NCI-H345 (cell line): ENCODE data around the gene NATD1.

Experiments
- DNase-seq: peaks from one replicate; lab custom pipeline; 2025; lab: John Stamatoyannopoulos, UW

Gene NATD1

DNA sequence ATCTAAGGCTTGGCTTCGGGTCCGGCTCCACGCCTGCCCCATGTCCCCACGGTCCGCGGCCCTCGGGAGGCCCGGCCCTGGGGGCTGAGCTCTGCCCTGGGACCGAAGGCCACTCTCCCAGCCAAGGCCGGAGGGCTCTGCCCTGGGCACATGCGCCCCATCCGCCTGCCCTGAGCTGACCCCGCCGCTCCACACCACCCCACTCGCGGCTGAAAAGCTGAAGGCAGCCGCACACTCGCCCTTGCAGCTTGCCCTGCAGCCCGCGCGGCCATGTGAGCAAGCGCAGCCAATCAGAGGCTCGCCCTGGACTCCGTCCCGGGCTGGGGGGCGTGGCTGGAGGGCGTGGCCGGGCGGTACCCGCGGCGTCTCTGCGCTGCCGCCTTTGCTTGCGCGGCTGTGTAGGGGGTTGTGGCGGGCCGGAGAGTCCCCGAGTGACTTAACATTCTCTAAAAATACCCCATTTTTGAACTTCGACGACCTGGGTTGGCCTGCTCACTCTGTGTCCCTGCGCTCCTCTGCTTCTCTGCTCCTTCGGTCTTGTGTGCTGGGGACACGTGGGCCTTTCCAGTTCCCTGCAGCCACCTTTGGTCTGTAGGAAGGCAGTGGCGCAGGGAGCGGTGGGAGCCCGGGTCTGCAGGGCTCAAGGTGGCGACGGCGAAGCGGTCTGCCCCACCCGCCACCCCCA lies 22.5 kb upstream of the NATD1 start:
- DNase-seq: peak; percentile 83

- no peak for DNase-seq
Observed at GRCh38 chr17:21275047-21275578, 21.9 kb upstream of the NATD1 start.

- no peak for DNase-seq
Observed at GRCh38 chr17:21272881-21273792, 19.9 kb upstream of the NATD1 start.

DNA sequence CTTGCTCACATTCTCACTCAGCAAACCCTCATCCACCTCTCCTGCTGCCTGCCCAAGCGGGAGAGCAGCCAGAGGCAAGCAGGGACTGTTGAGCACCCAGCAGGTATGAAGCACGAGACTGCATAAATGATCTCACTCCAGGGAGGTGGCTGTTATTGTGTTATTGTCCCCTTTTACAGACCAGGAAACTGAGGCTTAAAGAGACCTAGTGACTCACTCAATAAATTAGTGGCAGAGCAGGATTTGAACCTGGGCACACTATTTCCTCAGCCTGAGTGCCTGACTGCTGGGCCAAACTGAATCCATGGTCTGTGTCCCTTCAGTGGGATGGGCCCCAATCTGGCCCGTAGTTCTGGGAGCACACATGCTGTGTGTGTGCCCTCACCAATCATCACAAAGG lies 19.0 kb upstream of the NATD1 start:
- DNase-seq: no peak

GRCh38 chr17:21271454-21272183 lies 18.4 kb upstream of the NATD1 start:
- no peak for DNase-seq

DNA sequence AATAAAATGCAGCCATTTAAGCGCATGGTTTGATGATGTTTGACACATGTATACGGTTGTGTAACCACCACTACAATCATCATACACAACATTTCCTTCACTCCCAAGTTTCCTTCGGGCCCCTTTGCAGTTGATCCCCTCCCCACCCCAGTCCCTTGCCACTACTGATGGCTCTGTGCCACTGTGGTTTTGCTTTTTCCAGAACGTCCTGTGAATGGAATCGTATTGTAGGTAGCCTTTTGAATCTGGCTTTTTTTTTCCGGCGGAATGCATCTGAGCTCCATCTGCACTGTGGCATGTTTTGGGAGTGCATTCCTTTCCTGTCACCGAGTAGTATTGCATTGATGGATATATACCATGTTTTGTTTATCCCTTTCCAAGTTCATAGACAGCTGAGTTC lies 16.2 kb upstream of the NATD1 start:
- DNase-seq: no peak

- DNase-seq: no peak
Observed at GRCh38 chr17:21268596-21269188, 15.5 kb upstream of the NATD1 start.

GRCh38 chr17:21263376-21263775 lies 10.2 kb upstream of the NATD1 start:
- no peak for DNase-seq

DNA sequence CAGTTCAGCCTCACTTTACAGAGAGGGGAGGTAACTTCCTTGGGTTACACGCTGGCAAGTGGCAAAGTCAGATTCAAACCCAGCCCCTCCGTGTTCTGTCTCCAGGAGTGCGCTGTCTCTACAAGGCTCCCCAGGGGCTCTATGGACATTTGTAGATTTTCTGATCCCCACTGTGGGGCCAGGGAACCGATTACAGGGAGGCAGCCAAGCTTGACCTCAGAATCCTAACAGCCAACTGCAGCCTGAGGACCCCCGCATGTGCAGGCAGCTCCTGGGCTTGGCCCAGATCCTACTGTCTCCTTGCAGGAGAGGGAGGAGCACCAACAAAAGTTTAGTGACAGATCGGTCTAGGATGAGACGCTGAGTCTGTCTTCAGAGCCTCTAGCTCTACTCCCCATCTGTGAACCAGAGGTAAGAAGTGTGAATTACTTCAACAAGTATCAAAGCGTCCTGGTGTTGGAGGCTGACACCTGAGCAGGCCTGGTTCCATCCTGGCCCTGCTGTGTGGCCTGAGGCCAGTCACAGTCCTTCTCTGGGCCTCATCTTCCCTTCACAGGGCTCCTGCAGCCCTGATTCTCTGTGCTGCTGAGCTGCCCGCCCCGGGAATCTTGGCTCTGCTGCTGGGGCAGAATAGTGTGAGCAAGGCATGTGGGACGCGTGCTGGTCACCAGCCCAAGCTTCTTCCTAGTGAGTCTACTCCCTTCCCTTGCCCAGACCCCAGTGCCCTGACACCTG lies 9.2 kb upstream of the NATD1 start:
- DNase-seq: no peak

- DNase-seq: no peak
Observed at GRCh38 chr17:21258593-21258992, 5.4 kb upstream of the NATD1 start.

DNA sequence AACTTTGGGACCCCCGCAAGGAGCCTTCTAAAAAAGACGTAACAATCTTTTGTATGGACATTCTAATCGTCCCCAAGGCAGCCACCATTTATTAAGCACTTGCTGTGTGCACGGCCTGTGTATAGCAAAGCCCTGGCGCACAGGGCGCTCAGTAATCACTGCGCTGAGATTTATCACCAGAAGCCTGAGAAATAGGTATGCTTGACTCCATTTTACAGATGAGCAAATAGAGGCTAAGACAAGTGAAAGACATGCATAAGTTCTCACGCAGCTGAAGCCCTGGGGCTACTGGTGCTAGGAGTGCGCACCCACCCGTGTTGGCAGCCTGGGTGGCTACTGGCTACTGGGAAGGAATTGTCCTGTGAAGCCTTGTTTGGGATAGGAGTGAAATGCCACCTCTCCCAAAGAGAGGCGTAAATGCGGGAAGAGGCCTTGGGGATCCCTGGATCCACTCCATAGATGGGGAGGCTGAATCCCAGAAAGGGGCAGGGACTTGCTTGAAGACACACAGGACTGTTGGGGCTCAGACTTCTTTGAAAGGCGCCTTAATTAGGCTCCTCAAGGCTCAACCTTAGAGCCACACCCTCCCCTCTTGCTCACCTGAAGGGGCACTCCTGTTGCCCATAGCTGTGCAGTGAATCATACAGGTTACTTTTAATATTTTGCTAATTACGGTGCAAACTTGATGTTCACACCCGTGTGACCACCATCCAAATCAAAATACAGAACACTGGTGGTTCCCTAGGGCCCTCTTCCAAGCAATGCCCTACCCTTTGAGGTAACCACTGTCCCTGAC lies 634 bp upstream of the NATD1 start:
- DNase-seq: no peak

DNA sequence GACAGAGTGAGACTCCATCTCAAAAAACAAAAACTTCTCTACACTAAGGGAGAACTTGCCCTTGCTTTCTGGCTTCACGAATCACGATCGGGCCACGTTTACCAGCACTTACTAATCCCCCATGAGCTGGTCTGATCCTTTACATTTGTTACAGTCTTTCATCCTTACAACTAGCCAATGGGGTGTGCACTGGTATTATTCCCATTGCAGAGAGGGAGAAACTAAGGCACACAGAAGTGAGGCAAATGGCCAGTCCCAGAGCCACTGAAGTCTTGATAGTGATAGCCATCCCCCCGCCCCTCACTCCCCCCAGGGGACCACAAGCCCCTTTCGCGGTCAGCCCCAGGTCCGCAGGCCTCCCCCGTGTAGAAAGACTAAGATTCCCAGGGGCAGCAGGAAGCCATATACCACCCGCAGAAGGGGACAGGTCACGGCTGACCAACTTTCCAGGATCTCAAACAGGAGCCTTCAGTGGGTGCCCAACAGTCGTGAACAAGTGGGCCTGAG lies 868 bp downstream of the NATD1 start:
- DNase-seq: no peak

- no peak for DNase-seq
Observed at GRCh38 chr17:21251337-21252010, 1.7 kb downstream of the NATD1 start.

DNA sequence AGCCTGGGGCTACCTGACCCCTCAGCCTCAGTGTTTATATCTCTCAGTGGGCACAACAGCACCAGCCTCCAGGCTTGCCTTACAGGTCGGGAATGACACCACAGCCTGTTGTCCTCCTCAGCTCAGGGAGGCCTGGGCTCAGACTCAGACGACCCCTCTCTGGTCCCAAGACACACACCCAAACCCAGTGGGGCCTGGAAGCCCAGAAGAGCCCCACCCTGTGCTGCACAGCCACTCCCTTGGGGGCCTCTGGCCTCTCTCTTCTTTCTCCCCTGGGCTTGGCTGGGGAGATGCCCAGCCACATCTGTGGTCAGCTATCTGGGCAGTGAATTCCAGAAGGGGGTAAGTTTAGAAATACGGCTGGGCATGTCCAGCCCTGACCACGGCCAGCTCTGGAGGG lies 2.4 kb downstream of the NATD1 start:
- no peak for DNase-seq

GRCh38 chr17:21249920-21250703 lies 3.1 kb downstream of the NATD1 start:
- DNase-seq: no peak

DNA sequence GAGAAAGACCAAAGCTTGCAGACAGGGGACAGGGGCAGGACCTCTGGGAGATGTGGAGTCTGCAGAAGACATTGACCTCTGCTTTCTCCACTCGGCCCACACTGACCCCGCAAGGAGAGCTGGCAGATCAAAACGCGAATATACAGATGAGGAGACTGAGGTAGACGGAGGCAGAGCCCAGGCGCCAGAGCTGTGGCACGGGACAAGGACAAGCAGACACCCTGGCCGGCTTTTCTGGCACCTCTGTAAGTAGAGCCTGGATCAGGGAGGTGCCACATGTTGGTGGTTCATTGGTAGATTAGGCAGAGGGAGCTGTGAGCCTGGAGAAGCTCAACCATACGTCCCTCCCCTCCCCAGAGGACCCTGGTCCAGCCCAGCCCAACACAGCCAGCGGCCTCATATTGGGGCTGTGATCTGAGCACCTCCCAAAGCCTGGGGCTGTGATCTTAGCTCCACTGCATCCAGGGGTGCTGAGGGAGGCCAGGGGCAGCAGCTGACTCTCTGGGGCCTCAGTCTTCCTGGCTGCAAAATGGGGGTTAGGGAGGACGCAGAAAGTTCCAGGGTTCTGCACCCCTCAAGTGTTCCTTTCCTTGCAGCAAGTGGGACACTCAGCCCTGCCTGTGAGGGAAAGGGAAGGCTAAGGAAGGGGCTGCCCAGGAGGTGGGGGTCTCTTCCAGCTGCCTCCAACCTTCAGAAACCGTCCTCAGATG lies 4.0 kb downstream of the NATD1 start:
- DNase-seq: no peak

GRCh38 chr17:21248500-21248899 lies 4.7 kb downstream of the NATD1 start:
- DNase-seq: no peak

GRCh38 chr17:21247552-21248258 lies 5.5 kb downstream of the NATD1 start:
- DNase-seq: no peak
